Caco-2 (cell line): Measurements from ENCODE around the gene ACTRT1. TPM values are rescaled to one million over a fixed set of nuclear protein-coding genes. Genes with fewer than 3 reads are reported as not detected.

Experiments
- BruUV-seq: library from RNA; stranded (reverse); fragments of 400-500 nt; replicated peaks from 2 replicates; lab custom pipeline; 2021; lab: Mats Ljungman, UMichigan
- CTCF ChIA-PET: fragments of 300-600 bp; sonication (Branson Sonifier 250); formaldehyde crosslinking; loops from one replicate; lab custom pipeline; 2022; ENCODE audit warnings: antibody characterized with exemption; lab: Charles Lee
- POLR2A ChIA-PET: fragments of 300-600 bp; sonication (Branson Sonifier 250); formaldehyde crosslinking; loops from one replicate; lab custom pipeline; 2022; ENCODE audit warnings: antibody characterized with exemption; lab: Charles Lee
- DNase-seq, 2 experiments: peaks; one replicate each; pipeline versions ENCODE4 v3.0.0 to v3.0.0-alpha.2; 2020 to 2022
- H3K27me3 ChIP-seq: replicated peaks from 2 replicates; pipeline ENCODE4 v1.6.0; 2011; ENCODE audit warnings: low read length; ENCODE audit not compliant: control insufficient read depth, insufficient read depth
- H3K36me3 ChIP-seq: 2 replicates; pipeline ENCODE4 v1.5.1; 2011; ENCODE audit warnings: low read length; ENCODE audit not compliant: control insufficient read depth, insufficient read depth
- H3K4me1 ChIP-seq: fragments of 250-450 bp; sonication (Bioruptor Pico); 2 replicates; pipeline ENCODE4 v1.5.1; 2020; ENCODE audit warnings: mild to moderate bottlenecking
- H3K4me3 ChIP-seq: 2 replicates; pipeline ENCODE4 v1.5.1; 2011; ENCODE audit warnings: low read depth, mild to moderate bottlenecking, control low read depth, low read length
- H3K9me3 ChIP-seq: fragments of 250-450 bp; sonication (Bioruptor Pico); 2 replicates; pipeline ENCODE4 v1.5.1; 2020; ENCODE audit warnings: mild to moderate bottlenecking, moderate library complexity
- H3K27ac Mint-ChIP-seq: one replicate; pipeline ENCODE4 v1.8.0; 2022; ENCODE audit warnings: mixed read lengths; ENCODE audit not compliant: unreplicated experiment
- H3K27me3 Mint-ChIP-seq: one replicate; pipeline ENCODE4 v1.8.0; 2022; ENCODE audit warnings: mixed read lengths; ENCODE audit not compliant: insufficient read depth, unreplicated experiment
- H3K36me3 Mint-ChIP-seq: one replicate; pipeline ENCODE4 v1.8.0; 2022; ENCODE audit warnings: mild to moderate bottlenecking, mixed read lengths; ENCODE audit not compliant: insufficient read depth, unreplicated experiment
- H3K4me1 Mint-ChIP-seq: one replicate; pipeline ENCODE4 v1.8.0; 2022; ENCODE audit warnings: low read depth, mixed read lengths; ENCODE audit not compliant: unreplicated experiment
- H3K4me3 Mint-ChIP-seq: one replicate; pipeline ENCODE4 v1.8.0; 2022; ENCODE audit warnings: mild to moderate bottlenecking, moderate library complexity, mixed read lengths; ENCODE audit not compliant: unreplicated experiment
- H3K9me3 Mint-ChIP-seq: one replicate; pipeline ENCODE4 v1.8.0; 2022; ENCODE audit warnings: mixed read lengths; ENCODE audit not compliant: unreplicated experiment
- intact Hi-C: fragments of 100-400 bp; cut with micrococcal nuclease; formaldehyde crosslinking; loops from one replicate; pipeline ENCODE4 v1.10.0; 2022; ENCODE audit not compliant: unreplicated experiment
- total RNA-seq: library from RNA; stranded (reverse); gene quantifications from 2 replicates; pipeline ENCODE4 v1.2.3, GENCODE V29; 2022
- TF ChIP-seq, protein P1 (sequence below), 2 experiments: fragments of 200-600 bp in 1 of 2; IDR thresholded peaks; 1 replicate in 1 of 2; 2 replicates in 1 of 2; pipeline versions ENCODE4 v1.5.1 to v1.8.0; 2011 to 2022; ENCODE audit warnings: antibody characterized with exemption in 1 of 2, control low read depth in 1 of 2, inconsistent platforms in 1 of 2, low read depth in 1 of 2, low read length in 1 of 2, mild to moderate bottlenecking in 1 of 2, moderate library complexity in 1 of 2; ENCODE audit not compliant: insufficient read depth in 1 of 2, severe bottlenecking in 1 of 2, unreplicated experiment in 1 of 2

ACTRT1 gene
- total RNA-seq, 1 experiment from 2014 or later = not detected

DNA sequence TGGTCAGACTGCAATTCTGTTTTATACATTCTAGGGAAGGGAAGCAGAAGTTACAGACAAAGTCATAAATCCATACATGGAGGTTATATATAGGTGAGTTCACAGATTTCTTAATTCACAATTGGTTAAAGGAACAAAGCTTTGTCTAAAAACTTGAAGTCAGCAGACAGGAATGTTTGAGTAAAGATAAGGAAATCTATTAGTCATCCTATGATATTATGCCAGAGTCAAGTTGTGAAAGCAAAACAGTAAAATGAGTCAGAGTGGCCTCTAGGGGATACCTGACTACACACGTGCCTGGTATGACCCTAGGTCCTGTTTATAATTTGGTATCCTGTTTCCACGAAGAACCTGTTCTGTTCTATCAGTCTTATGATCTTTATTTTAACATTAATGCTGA lies 31.5 kb downstream of the ACTRT1 start:
- H3K36me3 ChIP-seq = no peaks in the 10 kb centered on the region
- Mint-ChIP-seq H3K4me1 (no peaks in the 10 kb centered on the region), H3K4me3 (no peak overlapping the region), H3K27me3 (no peaks in the 10 kb centered on the region), H3K27ac (peak overlapping the region; percentile 73), H3K9me3 (peaks cover 18% of the 10 kb centered on the region), H3K36me3 (no peaks in the 10 kb centered on the region)
- ChIA-PET POLR2A (no interaction called here), CTCF (no interaction called here)
- no peaks in the 10 kb centered on the region for H3K27me3 ChIP-seq
- intact Hi-C loops = no loop called here
- H3K4me1 ChIP-seq = no peaks in the 10 kb centered on the region
- no peak overlapping the region for H3K4me3 ChIP-seq
- no peaks in the 10 kb centered on the region for H3K9me3 ChIP-seq
- peak in 1 of 2 experiments; percentile 33 for DNase-seq
- TF ChIP-seq, protein P1, sequence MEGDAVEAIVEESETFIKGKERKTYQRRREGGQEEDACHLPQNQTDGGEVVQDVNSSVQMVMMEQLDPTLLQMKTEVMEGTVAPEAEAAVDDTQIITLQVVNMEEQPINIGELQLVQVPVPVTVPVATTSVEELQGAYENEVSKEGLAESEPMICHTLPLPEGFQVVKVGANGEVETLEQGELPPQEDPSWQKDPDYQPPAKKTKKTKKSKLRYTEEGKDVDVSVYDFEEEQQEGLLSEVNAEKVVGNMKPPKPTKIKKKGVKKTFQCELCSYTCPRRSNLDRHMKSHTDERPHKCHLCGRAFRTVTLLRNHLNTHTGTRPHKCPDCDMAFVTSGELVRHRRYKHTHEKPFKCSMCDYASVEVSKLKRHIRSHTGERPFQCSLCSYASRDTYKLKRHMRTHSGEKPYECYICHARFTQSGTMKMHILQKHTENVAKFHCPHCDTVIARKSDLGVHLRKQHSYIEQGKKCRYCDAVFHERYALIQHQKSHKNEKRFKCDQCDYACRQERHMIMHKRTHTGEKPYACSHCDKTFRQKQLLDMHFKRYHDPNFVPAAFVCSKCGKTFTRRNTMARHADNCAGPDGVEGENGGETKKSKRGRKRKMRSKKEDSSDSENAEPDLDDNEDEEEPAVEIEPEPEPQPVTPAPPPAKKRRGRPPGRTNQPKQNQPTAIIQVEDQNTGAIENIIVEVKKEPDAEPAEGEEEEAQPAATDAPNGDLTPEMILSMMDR (IDR thresholded peaks at IDR 0.05; ENCODE audit: insufficient read depth in 1 of 2, low read depth in 1 of 2, low read length in 1 of 2, severe bottlenecking in 1 of 2, unreplicated experiment in 1 of 2) = no peak
- no TSS peak for BruUV-seq

DNA sequence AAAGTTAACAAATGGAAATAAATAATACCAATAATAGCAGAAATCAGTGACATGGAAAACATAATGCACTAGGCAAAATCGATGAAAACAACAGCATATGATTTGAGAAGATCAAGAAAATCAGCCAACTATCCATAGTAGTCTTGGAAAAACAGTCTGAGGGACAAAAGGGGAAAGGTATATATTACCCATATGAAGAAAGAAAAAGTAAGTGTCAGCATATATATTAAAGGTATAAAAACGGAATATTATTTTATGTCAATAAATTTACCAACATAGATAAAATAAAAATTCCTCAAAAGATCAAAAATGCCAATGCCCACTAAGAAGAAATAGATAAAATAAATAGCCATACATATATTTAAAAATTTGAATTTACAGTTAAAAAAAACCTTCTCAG lies 33.0 kb downstream of the ACTRT1 start:
- Histone ChIP-seq H3K4me3 (no peak overlapping the region), H3K36me3 (no peaks in the 10 kb centered on the region), H3K9me3 (no peaks in the 10 kb centered on the region), H3K27me3 (no peaks in the 10 kb centered on the region), H3K4me1 (no peaks in the 10 kb centered on the region)
- Mint-ChIP-seq H3K27ac (no peak overlapping the region), H3K36me3 (no peaks in the 10 kb centered on the region), H3K9me3 (peaks cover 25% of the 10 kb centered on the region), H3K4me3 (no peak overlapping the region), H3K27me3 (no peaks in the 10 kb centered on the region), H3K4me1 (no peaks in the 10 kb centered on the region)
- TF ChIP-seq, protein P1 (IDR thresholded peaks at IDR 0.05; ENCODE audit: insufficient read depth in 1 of 2, low read depth in 1 of 2, low read length in 1 of 2, severe bottlenecking in 1 of 2, unreplicated experiment in 1 of 2) = no peak
- BruUV-seq = no TSS peak
- intact Hi-C loops = no loop called here
- no peak for DNase-seq
- POLR2A ChIA-PET = no interaction called here
- CTCF ChIA-PET = no interaction called here

DNA sequence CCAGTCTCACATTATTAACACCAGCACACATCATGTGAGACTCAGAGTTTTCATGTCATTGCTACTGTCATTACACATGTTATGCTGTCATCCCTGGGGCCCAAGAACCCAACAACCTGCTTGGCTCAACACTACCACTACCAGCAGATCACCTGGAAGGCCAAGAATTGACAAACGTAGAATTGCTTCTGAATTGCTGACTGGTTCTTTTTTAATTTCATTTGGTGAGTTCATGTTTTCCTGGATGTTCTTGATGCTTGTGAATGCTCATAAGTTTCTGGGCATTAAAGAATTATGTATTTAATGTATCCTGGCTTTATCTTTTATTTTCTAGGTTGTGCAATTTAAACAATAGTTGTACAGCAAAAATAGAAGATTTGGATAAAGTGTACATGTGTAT lies 40.2 kb downstream of the ACTRT1 start:
- Histone ChIP-seq H3K27me3 (no peaks in the 10 kb centered on the region), H3K4me1 (no peaks in the 10 kb centered on the region), H3K9me3 (no peaks in the 10 kb centered on the region), H3K4me3 (no peak overlapping the region), H3K36me3 (no peaks in the 10 kb centered on the region)
- BruUV-seq = no TSS peak
- Mint-ChIP-seq H3K4me3 (no peak overlapping the region), H3K27ac (no peak overlapping the region), H3K27me3 (no peaks in the 10 kb centered on the region), H3K9me3 (peaks cover 15% of the 10 kb centered on the region), H3K36me3 (no peaks in the 10 kb centered on the region), H3K4me1 (no peaks in the 10 kb centered on the region)
- TF ChIP-seq, protein P1 (IDR thresholded peaks at IDR 0.05; ENCODE audit: insufficient read depth in 1 of 2, low read depth in 1 of 2, low read length in 1 of 2, severe bottlenecking in 1 of 2, unreplicated experiment in 1 of 2) = no peak
- POLR2A ChIA-PET = no interaction called here
- DNase-seq = no peak
- intact Hi-C loops = no loop called here
- CTCF ChIA-PET = no interaction called here
